ENCODE results near the gene FHIT.

- TF ChIP-seq CTCF (IDR thresholded peaks at IDR 0.05; ENCODE audit: low read depth, low read length, missing input control) = no peak
- TF ChIP-seq GABPA (IDR thresholded peaks at IDR 0.05 in 1 of 2, conservative IDR thresholded peaks at IDR 0.05 in 1 of 2) = no peak
- TF ChIP-seq REST (IDR thresholded peaks at IDR 0.05) = no peak
- TF ChIP-seq EGR1 (IDR thresholded peaks at IDR 0.05; ENCODE audit: low read depth in 2 of 2) = no peak
- no peak for TF ChIP-seq MAX (IDR thresholded peaks at IDR 0.05)
- TF ChIP-seq YY1 (IDR thresholded peaks at IDR 0.05) = no peak
- TF ChIP-seq RAD21 (IDR thresholded peaks at IDR 0.05) = no peak
Observed at GRCh38 chr3:60323180-60323579, 928.1 kb downstream of the FHIT start.

Measured in liver (tissue), 3 donors.